CD4-positive, alpha-beta T cell (primary cell): Measurements from ENCODE around the gene CP. TPM values are rescaled to one million over a fixed set of nuclear protein-coding genes. Genes with fewer than 3 reads are reported as not detected.

Experiments
- ATAC-seq: fragments of 200-7000 bp; cut with Tn5 transposase; one replicate; pipeline ENCODE4 v1.10.0; 2022; ENCODE audit warnings: mild to moderate bottlenecking; ENCODE audit not compliant: poor library complexity
- CTCF ChIA-PET: fragments of 350-600 bp; sonication (Branson Sonifier 250); formaldehyde crosslinking; loops from one replicate; lab custom pipeline; 2021; ENCODE audit warnings: antibody characterized with exemption, inconsistent platforms; lab: Charles Lee
- POLR2A ChIA-PET: fragments of 350-600 bp; sonication (Branson Sonifier 250); formaldehyde crosslinking; loops from one replicate; lab custom pipeline; 2021; ENCODE audit warnings: antibody characterized with exemption, inconsistent platforms; lab: Charles Lee
- DNase-seq, 14 experiments: peaks; one replicate each; pipeline ENCODE4 v3.0.0-alpha.2; 2013 to 2020; ENCODE audit warnings: mixed read lengths in 2 of 14
- H3K27ac ChIP-seq, 2 donors: one replicate each; pipeline versions ENCODE4 v1.5.1 to v1.7.0; 2013; ENCODE audit warnings: low read length in 2 of 2, low read depth in 1 of 2, mild to moderate bottlenecking in 1 of 2
- H3K27me3 ChIP-seq, 2 experiments: 1 replicate in 1 of 2; 2 replicates in 1 of 2; pipeline versions ENCODE4 v1.6.1 to v1.7.0; 2013; ENCODE audit warnings: low read length in 2 of 2, control low read depth in 1 of 2, mild to moderate bottlenecking in 1 of 2, moderate library complexity in 1 of 2; ENCODE audit not compliant: insufficient read depth in 2 of 2, control insufficient read depth in 1 of 2
- H3K36me3 ChIP-seq: one replicate; pipeline ENCODE4 v1.6.1; 2013; ENCODE audit warnings: low read length, control low read depth; ENCODE audit not compliant: insufficient read depth
- H3K4me1 ChIP-seq: one replicate; pipeline ENCODE4 v1.6.1; 2013; ENCODE audit warnings: low read length, control low read depth; ENCODE audit not compliant: insufficient read depth
- H3K4me3 ChIP-seq: one replicate; pipeline ENCODE4 v1.5.1; 2013; ENCODE audit warnings: mild to moderate bottlenecking, low read length, moderate library complexity
- H3K9me3 ChIP-seq, 2 experiments: 1 replicate in 1 of 2; 2 replicates in 1 of 2; pipeline versions ENCODE4 v1.6.1 to v1.7.0; 2013; ENCODE audit warnings: low read length in 2 of 2, mild to moderate bottlenecking in 2 of 2, control low read depth in 1 of 2, moderate library complexity in 1 of 2; ENCODE audit not compliant: control insufficient read depth in 1 of 2, insufficient read depth in 1 of 2
- H3K27ac Mint-ChIP-seq: one replicate; pipeline ENCODE4 v1.8.0; 2020; ENCODE audit warnings: mixed read lengths
- H3K27me3 Mint-ChIP-seq: one replicate; pipeline ENCODE4 v1.8.0; 2021; ENCODE audit warnings: mixed read lengths
- H3K36me3 Mint-ChIP-seq: one replicate; pipeline ENCODE4 v1.8.0; 2021; ENCODE audit warnings: low read depth, mixed read lengths
- H3K4me1 Mint-ChIP-seq: one replicate; pipeline ENCODE4 v1.8.0; 2021; ENCODE audit warnings: low read depth, mixed read lengths
- H3K4me3 Mint-ChIP-seq: one replicate; pipeline ENCODE4 v1.8.0; 2020; ENCODE audit warnings: mild to moderate bottlenecking, mixed read lengths
- H3K9me3 Mint-ChIP-seq: one replicate; pipeline ENCODE4 v1.8.0; 2020; ENCODE audit warnings: mixed read lengths
- intact Hi-C, 2 experiments: fragments of 100-400 bp; cut with DNase I in 1 of 2; cut with micrococcal nuclease in 1 of 2; formaldehyde crosslinking; loops; one replicate each; pipeline versions ENCODE4 v1.15.1 to v1.9.0; 2023 to 2025; cut with DNase I, micrococcal nuclease
- total RNA-seq, 174 experiments: library from RNA in 2 of 174; stranded (reverse) in 2 of 174; gene quantifications; one replicate each; pipeline ENCODE4 v1.2.3 and lab custom pipeline; 2021 to 2026
- TF ChIP-seq, protein P1 (sequence below): fragments of 200-600 bp; IDR thresholded peaks from one replicate; pipeline ENCODE4 v1.8.0; 2022; ENCODE audit warnings: antibody characterized with exemption, mild to moderate bottlenecking

Gene CP
- total RNA-seq, 2 experiments from 2014 or later = not detected

DNA sequence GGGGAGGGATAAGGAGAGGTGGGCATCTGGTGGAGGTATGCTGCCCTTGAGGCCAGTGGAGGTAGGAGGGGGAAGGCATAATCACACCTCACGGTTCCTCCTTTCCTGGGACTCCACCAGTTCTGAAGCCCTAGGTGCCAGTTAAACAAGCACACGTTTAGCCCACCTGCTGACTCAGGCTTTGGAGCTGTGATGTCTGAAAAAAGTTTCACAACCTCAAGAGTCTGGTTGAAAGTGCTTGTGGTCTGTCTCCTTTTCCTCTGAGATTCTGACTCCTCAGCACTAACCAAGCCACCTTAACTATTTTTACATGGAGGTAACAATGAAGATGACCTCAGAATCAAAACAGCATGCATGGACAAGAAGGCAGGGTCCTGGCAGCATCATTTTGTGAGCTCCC is 69.2 kb downstream of the CP start:
- intact Hi-C loops = no loop called here
- ChIA-PET CTCF (interaction anchor here (1.4 kb wide), 1 partner anchor 32 kb away, joined by 3 read pairs; no protein-coding TSS in a partner anchor), POLR2A (no interaction called here)
- H3K9me3 ChIP-seq = no peaks in the 10 kb centered on the region
- no peak overlapping the region for H3K27ac Mint-ChIP-seq
- no peaks in the 10 kb centered on the region for H3K27me3 Mint-ChIP-seq
- peaks cover 58% of the 10 kb centered on the region for H3K36me3 Mint-ChIP-seq
- ATAC-seq = no peak
- TF ChIP-seq, protein P1, sequence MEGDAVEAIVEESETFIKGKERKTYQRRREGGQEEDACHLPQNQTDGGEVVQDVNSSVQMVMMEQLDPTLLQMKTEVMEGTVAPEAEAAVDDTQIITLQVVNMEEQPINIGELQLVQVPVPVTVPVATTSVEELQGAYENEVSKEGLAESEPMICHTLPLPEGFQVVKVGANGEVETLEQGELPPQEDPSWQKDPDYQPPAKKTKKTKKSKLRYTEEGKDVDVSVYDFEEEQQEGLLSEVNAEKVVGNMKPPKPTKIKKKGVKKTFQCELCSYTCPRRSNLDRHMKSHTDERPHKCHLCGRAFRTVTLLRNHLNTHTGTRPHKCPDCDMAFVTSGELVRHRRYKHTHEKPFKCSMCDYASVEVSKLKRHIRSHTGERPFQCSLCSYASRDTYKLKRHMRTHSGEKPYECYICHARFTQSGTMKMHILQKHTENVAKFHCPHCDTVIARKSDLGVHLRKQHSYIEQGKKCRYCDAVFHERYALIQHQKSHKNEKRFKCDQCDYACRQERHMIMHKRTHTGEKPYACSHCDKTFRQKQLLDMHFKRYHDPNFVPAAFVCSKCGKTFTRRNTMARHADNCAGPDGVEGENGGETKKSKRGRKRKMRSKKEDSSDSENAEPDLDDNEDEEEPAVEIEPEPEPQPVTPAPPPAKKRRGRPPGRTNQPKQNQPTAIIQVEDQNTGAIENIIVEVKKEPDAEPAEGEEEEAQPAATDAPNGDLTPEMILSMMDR = no peak
- H3K4me1 ChIP-seq = peaks cover 3% of the 10 kb centered on the region
- H3K4me3 Mint-ChIP-seq = no peak overlapping the region
- no peak overlapping the region for H3K4me3 ChIP-seq
- H3K27me3 ChIP-seq = no peaks in the 10 kb centered on the region
- H3K4me1 Mint-ChIP-seq = no peaks in the 10 kb centered on the region
- H3K27ac ChIP-seq = no peak overlapping the region
- H3K36me3 ChIP-seq = peaks cover 74% of the 10 kb centered on the region
- no peaks in the 10 kb centered on the region for H3K9me3 Mint-ChIP-seq
- peak in 3 of 14 experiments; percentile 16 to 26 (median 22) for DNase-seq

DNA sequence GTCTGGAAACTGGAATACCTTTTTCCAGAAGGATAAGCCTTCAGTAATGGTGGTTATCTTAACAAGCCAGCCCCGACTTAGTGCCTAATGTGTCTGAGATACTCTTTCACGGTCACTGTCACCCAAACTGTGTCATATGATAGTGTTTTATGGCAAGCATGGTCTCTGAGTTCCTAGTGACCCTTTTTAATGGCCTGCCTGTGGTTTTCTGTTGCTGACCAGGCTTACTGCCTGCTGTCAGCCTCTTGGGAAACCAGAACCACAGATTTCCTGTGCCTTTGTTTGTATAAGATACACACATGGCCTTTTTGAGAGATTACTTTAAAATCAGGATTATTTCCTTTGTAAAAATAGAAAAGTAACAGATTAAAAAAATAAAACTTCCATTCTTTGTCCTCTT is 69.8 kb downstream of the CP start:
- TF ChIP-seq, protein P1 = no peak
- Mint-ChIP-seq H3K4me1 (no peaks in the 10 kb centered on the region), H3K27me3 (no peaks in the 10 kb centered on the region), H3K36me3 (peaks cover 53% of the 10 kb centered on the region), H3K27ac (no peak overlapping the region), H3K9me3 (no peaks in the 10 kb centered on the region), H3K4me3 (no peak overlapping the region)
- POLR2A ChIA-PET = no interaction called here
- ATAC-seq (no peak), DNase-seq (no peak)
- Histone ChIP-seq H3K9me3 (no peaks in the 10 kb centered on the region), H3K4me3 (no peak overlapping the region), H3K27me3 (no peaks in the 10 kb centered on the region), H3K4me1 (peaks cover 3% of the 10 kb centered on the region), H3K27ac (no peak overlapping the region), H3K36me3 (peaks cover 76% of the 10 kb centered on the region)
- CTCF ChIA-PET = no interaction called here
- intact Hi-C loops = no loop called here

DNA sequence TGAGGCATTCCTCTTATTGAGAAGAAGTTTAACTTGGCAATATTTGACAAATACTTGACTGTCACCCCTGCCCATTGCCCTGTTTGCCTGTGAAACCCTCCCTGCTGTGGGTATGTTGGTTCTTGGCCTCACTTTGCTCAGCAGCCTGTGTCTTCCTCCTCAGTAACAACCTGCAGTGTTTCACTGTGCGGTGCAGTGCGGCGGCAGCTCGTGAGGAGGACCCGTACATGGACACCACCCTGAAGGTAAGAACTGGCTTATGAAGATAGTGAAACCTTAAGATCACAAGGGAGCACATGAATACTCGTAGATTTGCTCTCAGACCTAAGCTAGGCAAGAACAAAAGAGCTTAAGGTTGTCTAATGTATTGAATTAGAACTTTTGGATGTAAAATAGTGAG is 71.2 kb downstream of the CP start:
- Mint-ChIP-seq H3K36me3 (peaks cover 41% of the 10 kb centered on the region), H3K9me3 (no peaks in the 10 kb centered on the region)
- no peak for DNase-seq

More for the DNA sequence above, 71.2 kb downstream of the CP start:
- Histone ChIP-seq H3K27me3 (no peaks in the 10 kb centered on the region), H3K9me3 (no peaks in the 10 kb centered on the region), H3K27ac (no peak overlapping the region), H3K4me1 (peaks cover 9% of the 10 kb centered on the region), H3K4me3 (no peak overlapping the region), H3K36me3 (peaks cover 67% of the 10 kb centered on the region)
- ChIA-PET CTCF (no interaction called here), POLR2A (no interaction called here)
- Mint-ChIP-seq H3K4me1 (no peaks in the 10 kb centered on the region), H3K27me3 (no peaks in the 10 kb centered on the region), H3K4me3 (no peak overlapping the region), H3K27ac (no peak overlapping the region)
- no peak for ATAC-seq
- intact Hi-C loops = no loop called here
- TF ChIP-seq, protein P1 = no peak
